Activated T-cell treated with anti-CD3 and anti-CD28 coated beads, Interleukin-2, amount 50 U/mL, for 24 hours (primary cell): ENCODE data around the gene FBXW5.

Experiments used
- DNase-seq: peaks from one replicate; pipeline ENCODE4 v3.0.0-alpha.2; 2020
- H3K27ac Mint-ChIP-seq: 2 replicates; pipeline ENCODE4 v1.8.0; 2020; ENCODE audit warnings: mild to moderate bottlenecking, mixed read lengths
- H3K27me3 Mint-ChIP-seq: 2 replicates; pipeline ENCODE4 v1.8.0; 2020; ENCODE audit warnings: mixed read lengths
- H3K36me3 Mint-ChIP-seq: 2 replicates; pipeline ENCODE4 v1.8.0; 2020; ENCODE audit warnings: low read depth, mixed read lengths
- H3K4me1 Mint-ChIP-seq: 2 replicates; pipeline ENCODE4 v1.8.0; 2020; ENCODE audit warnings: low read depth, mixed read lengths
- H3K4me3 Mint-ChIP-seq: 2 replicates; pipeline ENCODE4 v1.8.0; 2020; ENCODE audit warnings: mild to moderate bottlenecking, moderate library complexity, mixed read lengths
- H3K9me3 Mint-ChIP-seq: 2 replicates; pipeline ENCODE4 v1.8.0; 2020; ENCODE audit warnings: mixed read lengths

The FBXW5 gene

GRCh38 chr9:136980669-136981478, 36.3 kb upstream of the FBXW5 start:
- no peak overlapping the region for H3K4me3 Mint-ChIP-seq
- H3K27me3 Mint-ChIP-seq, result peaks cover 32% of the 10 kb centered on the region
- H3K9me3 Mint-ChIP-seq, result no peaks in the 10 kb centered on the region
- no peaks in the 10 kb centered on the region for H3K36me3 Mint-ChIP-seq
- no peak overlapping the region for H3K27ac Mint-ChIP-seq
- no peak for DNase-seq
- H3K4me1 Mint-ChIP-seq, result peaks cover 7% of the 10 kb centered on the region

GRCh38 chr9:136979769-136980587, 35.4 kb upstream of the FBXW5 start:
- Mint-ChIP-seq H3K4me1 (peaks cover 16% of the 10 kb centered on the region), H3K27ac (no peak overlapping the region), H3K36me3 (no peaks in the 10 kb centered on the region), H3K27me3 (peaks cover 29% of the 10 kb centered on the region), H3K4me3 (no peak overlapping the region), H3K9me3 (no peaks in the 10 kb centered on the region)
- no peak for DNase-seq

DNA sequence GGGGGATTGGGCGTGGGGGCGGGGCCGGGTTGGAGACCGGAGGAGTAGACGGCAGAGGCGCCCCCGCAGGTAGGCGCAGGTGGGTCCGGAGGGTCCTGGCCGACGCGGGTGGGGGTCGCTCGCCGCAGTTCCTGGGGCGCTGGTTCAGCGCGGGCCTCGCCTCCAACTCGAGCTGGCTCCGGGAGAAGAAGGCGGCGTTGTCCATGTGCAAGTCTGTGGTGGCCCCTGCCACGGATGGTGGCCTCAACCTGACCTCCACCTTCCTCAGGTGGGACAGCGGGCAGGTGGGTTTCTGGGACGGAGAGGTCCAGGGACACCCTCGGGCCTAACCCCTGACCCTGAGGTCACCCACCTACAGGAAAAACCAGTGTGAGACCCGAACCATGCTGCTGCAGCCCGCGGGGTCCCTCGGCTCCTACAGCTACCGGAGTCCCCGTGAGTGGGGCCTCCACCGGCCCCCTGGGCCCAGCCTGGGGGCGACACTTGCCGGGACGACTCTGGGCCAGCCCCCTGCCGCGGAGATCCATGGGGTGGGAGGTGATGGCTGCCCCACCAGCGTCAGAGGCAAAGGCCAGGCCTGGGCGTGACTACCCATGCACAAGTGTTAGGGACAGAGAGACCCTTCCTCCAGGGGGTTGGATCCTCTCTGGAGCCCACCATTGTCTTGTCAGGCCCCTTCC, 34.5 kb upstream of the FBXW5 start:
- H3K27ac Mint-ChIP-seq, result no peak overlapping the region
- peaks cover 20% of the 10 kb centered on the region for H3K4me1 Mint-ChIP-seq
- no peak for DNase-seq
- no peaks in the 10 kb centered on the region for H3K36me3 Mint-ChIP-seq
- H3K27me3 Mint-ChIP-seq, result peaks cover 21% of the 10 kb centered on the region
- no peak overlapping the region for H3K4me3 Mint-ChIP-seq
- H3K9me3 Mint-ChIP-seq, result no peaks in the 10 kb centered on the region

DNA sequence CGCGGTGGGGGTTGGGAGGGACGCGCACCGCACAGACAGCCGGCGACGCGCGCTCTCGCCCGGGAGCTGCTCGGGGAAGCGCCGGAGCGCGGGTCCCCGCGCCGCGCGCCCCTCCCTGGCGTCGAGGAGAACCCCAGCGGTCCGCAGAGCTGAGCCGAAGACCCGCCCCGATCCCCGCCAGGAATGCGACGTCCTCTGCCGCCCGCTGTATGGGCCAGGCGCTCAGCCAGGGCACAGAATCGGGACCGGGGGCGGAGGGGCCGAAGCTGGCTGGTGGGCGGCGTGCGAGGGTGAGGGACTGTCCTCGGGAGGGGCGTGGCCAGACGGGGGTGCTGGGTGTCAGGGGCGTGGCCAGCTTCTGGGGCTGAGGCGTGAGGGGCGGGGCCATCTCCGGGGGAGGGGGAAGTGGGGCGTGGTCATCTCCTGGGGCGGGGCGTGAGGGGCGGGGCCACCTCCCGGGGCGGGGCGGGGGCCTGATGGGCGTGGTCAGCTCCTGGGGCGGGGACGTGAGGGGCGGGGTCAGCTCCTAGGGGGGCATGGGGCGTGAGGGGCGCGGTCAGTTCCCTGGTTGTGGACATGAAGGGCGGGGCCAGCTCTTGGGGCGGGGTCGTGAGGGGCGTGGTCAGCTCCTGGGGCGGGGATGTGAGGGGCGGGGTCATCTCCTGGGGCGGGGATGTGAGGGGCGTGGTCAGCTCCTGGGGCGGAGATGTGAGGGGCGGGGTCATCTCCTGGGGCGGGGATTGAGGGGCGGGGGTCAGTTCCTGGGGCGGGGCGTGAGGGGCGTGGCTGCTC, 33.7 kb upstream of the FBXW5 start:
- Mint-ChIP-seq H3K36me3 (no peaks in the 10 kb centered on the region), H3K9me3 (no peaks in the 10 kb centered on the region), H3K4me3 (no peak overlapping the region), H3K27me3 (peaks cover 13% of the 10 kb centered on the region), H3K27ac (no peak overlapping the region), H3K4me1 (peaks cover 20% of the 10 kb centered on the region)
- peak; percentile 78 for DNase-seq

GRCh38 chr9:136977649-136978072, 33.1 kb upstream of the FBXW5 start:
- peaks cover 8% of the 10 kb centered on the region for H3K27me3 Mint-ChIP-seq
- H3K27ac Mint-ChIP-seq, result no peak overlapping the region
- peaks cover 20% of the 10 kb centered on the region for H3K4me1 Mint-ChIP-seq
- H3K9me3 Mint-ChIP-seq, result no peaks in the 10 kb centered on the region
- no peak for DNase-seq
- no peaks in the 10 kb centered on the region for H3K36me3 Mint-ChIP-seq
- H3K4me3 Mint-ChIP-seq, result no peak overlapping the region

GRCh38 chr9:136977223-136977622, 32.7 kb upstream of the FBXW5 start, which contains the start of gene PTGDS:
Gene PTGDS, plus strand, starts transcription at chr9:136977504. Its CDS starts 75 bp downstream, at chr9:136977579.
- no peak for DNase-seq
- Mint-ChIP-seq H3K9me3 (no peaks in the 10 kb centered on the region), H3K27me3 (peaks cover 6% of the 10 kb centered on the region), H3K4me3 (no peak within 1 kb of the TSS), H3K36me3 (no peaks in the 10 kb centered on the region), H3K27ac (no peak within 1 kb of the TSS), H3K4me1 (peaks cover 20% of the 10 kb centered on the region)

- Mint-ChIP-seq H3K27me3 (peaks cover 4% of the 10 kb centered on the region), H3K4me3 (no peak overlapping the region), H3K27ac (peak overlapping the region; percentile 23)
Observed at GRCh38 chr9:136975644-136976043, 31.1 kb upstream of the FBXW5 start.

GRCh38 chr9:136974817-136975535, 30.4 kb upstream of the FBXW5 start:
- DNase-seq, result no peak
- H3K27ac Mint-ChIP-seq, result peak overlapping the region; percentile 23
- H3K27me3 Mint-ChIP-seq, result peaks cover 4% of the 10 kb centered on the region

More at GRCh38 chr9:136975644-136976043, 31.1 kb upstream of the FBXW5 start:
- peak; percentile 56 for DNase-seq
- Mint-ChIP-seq H3K36me3 (no peaks in the 10 kb centered on the region), H3K4me1 (peaks cover 20% of the 10 kb centered on the region), H3K9me3 (no peaks in the 10 kb centered on the region)

GRCh38 chr9:136973618-136974617, 29.4 kb upstream of the FBXW5 start:
- DNase-seq, result no peak
- Mint-ChIP-seq H3K27me3 (peaks cover 4% of the 10 kb centered on the region), H3K4me1 (peaks cover 20% of the 10 kb centered on the region), H3K4me3 (no peak overlapping the region), H3K27ac (no peak overlapping the region), H3K9me3 (no peaks in the 10 kb centered on the region), H3K36me3 (no peaks in the 10 kb centered on the region)

More at GRCh38 chr9:136974817-136975535, 30.4 kb upstream of the FBXW5 start:
- no peak overlapping the region for H3K4me3 Mint-ChIP-seq
- no peaks in the 10 kb centered on the region for H3K36me3 Mint-ChIP-seq
- peaks cover 20% of the 10 kb centered on the region for H3K4me1 Mint-ChIP-seq
- H3K9me3 Mint-ChIP-seq, result no peaks in the 10 kb centered on the region

DNA sequence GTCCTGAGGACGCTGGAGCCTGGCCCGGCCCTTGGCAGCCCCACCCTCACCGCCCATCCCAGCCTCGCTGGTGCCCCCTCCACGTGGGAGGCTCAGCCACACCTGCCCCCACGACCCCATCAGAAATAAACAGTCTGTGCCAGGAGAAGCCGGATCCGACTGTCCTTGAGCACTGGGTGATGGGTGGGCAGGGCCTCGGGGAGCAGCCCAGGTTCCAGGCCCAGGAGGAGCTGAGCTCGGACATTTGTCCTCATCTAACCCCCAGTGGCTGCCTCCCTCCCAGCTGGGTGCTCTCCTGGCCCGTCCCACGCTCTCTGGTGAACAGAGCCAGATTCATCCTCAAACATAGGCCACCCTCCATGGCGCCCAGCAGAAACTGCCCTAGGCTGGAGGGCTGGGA, 28.2 kb upstream of the FBXW5 start:
- Mint-ChIP-seq H3K36me3 (no peaks in the 10 kb centered on the region), H3K27ac (no peak overlapping the region), H3K4me3 (no peak overlapping the region), H3K9me3 (no peaks in the 10 kb centered on the region), H3K27me3 (peaks cover 4% of the 10 kb centered on the region), H3K4me1 (peaks cover 20% of the 10 kb centered on the region)
- DNase-seq, result no peak

- Mint-ChIP-seq H3K36me3 (no peaks in the 10 kb centered on the region), H3K4me1 (peaks cover 18% of the 10 kb centered on the region), H3K9me3 (no peaks in the 10 kb centered on the region), H3K4me3 (no peak overlapping the region), H3K27ac (no peak overlapping the region), H3K27me3 (peaks cover 4% of the 10 kb centered on the region)
- DNase-seq, result no peak
Observed at GRCh38 chr9:136972335-136972734, 27.8 kb upstream of the FBXW5 start.

GRCh38 chr9:136971746-136972145, 27.2 kb upstream of the FBXW5 start:
- peaks cover 18% of the 10 kb centered on the region for H3K4me1 Mint-ChIP-seq
- peaks cover 4% of the 10 kb centered on the region for H3K27me3 Mint-ChIP-seq
- H3K27ac Mint-ChIP-seq, result no peak overlapping the region
- no peaks in the 10 kb centered on the region for H3K36me3 Mint-ChIP-seq
- DNase-seq, result no peak
- no peak overlapping the region for H3K4me3 Mint-ChIP-seq
- no peaks in the 10 kb centered on the region for H3K9me3 Mint-ChIP-seq
